GM19023 (cell line): ENCODE results near the gene EXOC3L1.

ENCODE experiments used
- ATAC-seq: cut with Tn5 transposase; IDR thresholded peaks from one replicate; pipeline ENCODE4 v1.9.1; 2021; ENCODE audit warnings: mild to moderate bottlenecking, moderate library complexity; ENCODE audit not compliant: unreplicated experiment

The EXOC3L1 gene

GRCh38 chr16:67150047-67150832 is 39.7 kb downstream of the EXOC3L1 start:
- ATAC-seq, result peak; percentile 46

- no peak for ATAC-seq
These were observed 40.5 kb downstream of the EXOC3L1 start for GRCh38 chr16:67149276-67150046.

- no peak for ATAC-seq
These were observed 41.2 kb downstream of the EXOC3L1 start for GRCh38 chr16:67148656-67149275.

- ATAC-seq, result no peak
These were observed 41.7 kb downstream of the EXOC3L1 start for GRCh38 chr16:67148221-67148620.

GRCh38 chr16:67147437-67148140 is 42.3 kb downstream of the EXOC3L1 start:
- ATAC-seq, result no peak

GRCh38 chr16:67146523-67147357 is 43.2 kb downstream of the EXOC3L1 start:
- no peak for ATAC-seq

- ATAC-seq, result no peak
These were observed 44.2 kb downstream of the EXOC3L1 start for GRCh38 chr16:67145746-67146145.

GRCh38 chr16:67144943-67145342 is 45.0 kb downstream of the EXOC3L1 start:
- no peak for ATAC-seq

- ATAC-seq, result no peak
These were observed 47.6 kb downstream of the EXOC3L1 start for GRCh38 chr16:67142342-67142741.

- ATAC-seq, result no peak
These were observed 48.5 kb downstream of the EXOC3L1 start for GRCh38 chr16:67141391-67141790.

GRCh38 chr16:67137605-67138004 is 52.3 kb downstream of the EXOC3L1 start:
- ATAC-seq, result no peak
